Spleen (tissue), 11 donors: ENCODE data around the gene SCN4A. TPM values are rescaled to one million over a fixed set of nuclear protein-coding genes. Genes with fewer than 3 reads are reported as not detected.

ENCODE experiments used
- DNase-seq: peaks from one replicate; pipeline ENCODE4 v3.0.0-alpha.2; 2020
- H3K27ac ChIP-seq, 8 donors: fragments of 200-600 bp; sonication (generic) in 7 of 8; 1 replicate in 4 of 8; 2 replicates in 4 of 8; pipeline versions ENCODE4 v1.5.0 to v1.8.0; 2016 to 2021; ENCODE audit warnings: inconsistent platforms in 4 of 8, mild to moderate bottlenecking in 4 of 8, moderate library complexity in 1 of 8
- H3K27me3 ChIP-seq, 7 donors: fragments of 200-600 bp; sonication (generic) in 6 of 7; replicated peaks in 1 of 7; 1 replicate in 4 of 7; 2 replicates in 3 of 7; pipeline versions ENCODE4 v1.5.0 to v1.8.0; 2016 to 2021; ENCODE audit warnings: inconsistent platforms in 3 of 7, mild to moderate bottlenecking in 1 of 7
- H3K36me3 ChIP-seq, 6 donors: fragments of 200-600 bp; sonication (generic) in 5 of 6; 1 replicate in 4 of 6; 2 replicates in 2 of 6; pipeline versions ENCODE4 v1.5.0 to v1.8.0; 2016 to 2021; ENCODE audit warnings: inconsistent platforms in 2 of 6
- H3K4me1 ChIP-seq, 6 donors: fragments of 200-600 bp; sonication (generic) in 5 of 6; 1 replicate in 3 of 6; 2 replicates in 3 of 6; pipeline versions ENCODE4 v1.5.0 to v1.8.0; 2016 to 2021; ENCODE audit warnings: inconsistent platforms in 3 of 6
- H3K4me3 ChIP-seq, 8 donors: fragments of 200-600 bp; sonication (generic) in 7 of 8; 1 replicate in 4 of 8; 2 replicates in 4 of 8; pipeline versions ENCODE4 v1.5.0 to v1.8.0; 2016 to 2021; ENCODE audit warnings: inconsistent platforms in 4 of 8, mild to moderate bottlenecking in 4 of 8, moderate library complexity in 2 of 8
- H3K9me3 ChIP-seq, 8 donors: fragments of 200-600 bp; sonication (generic) in 7 of 8; 1 replicate in 4 of 8; 2 replicates in 4 of 8; pipeline versions ENCODE4 v1.5.0 to v1.8.0; 2016 to 2021; ENCODE audit warnings: inconsistent platforms in 4 of 8
- CTCF ChIP-seq, 11 experiments: fragments of 200-600 bp in 7 of 11; fragments of 450-650 bp in 4 of 11; sonication (generic) in 4 of 11; IDR thresholded peaks in 8 of 11; conservative IDR thresholded peaks in 3 of 11; 1 replicate in 7 of 11; 2 replicates in 4 of 11; pipeline versions ENCODE4 v1.4.0 to v1.8.0; 2016 to 2021; ENCODE audit warnings: antibody characterized with exemption in 11 of 11, inconsistent platforms in 4 of 11, mild to moderate bottlenecking in 1 of 11
- POLR2A ChIP-seq, 3 donors: fragments of 450-650 bp; IDR thresholded peaks; one replicate each; pipeline ENCODE4 v1.5.1; 2017; ENCODE audit warnings: antibody characterized with exemption in 3 of 3, mild to moderate bottlenecking in 1 of 3
- POLR2AphosphoS5 ChIP-seq, 3 donors: sonication (generic); formaldehyde crosslinking; IDR thresholded peaks; one replicate each; pipeline ENCODE4 v1.5.1; 2017; ENCODE audit warnings: antibody characterized with exemption in 3 of 3
- WGBS, 5 donors: extraction: QIAGEN DNeasy Blood & Tissue Kit in 3 of 5; methylation state at CpG; one replicate each; pipeline versions ENCODE4 v1.1.5 to v1.1.7; 2013 to 2018; 5-methylcytosine and 5-hydroxymethylcytosine counted together
- intact Hi-C: fragments of 100-400 bp; cut with DNase I; formaldehyde crosslinking; loops from one replicate; pipeline ENCODE4 v1.15.0; 2023; ENCODE audit warnings: low total_unique reads
- polyA plus RNA-seq, 3 donors: library from polyadenylated mRNA; stranded (reverse); fragments of 200-250 nt; gene quantifications; one replicate each; pipeline ENCODE4 v1.2.1, GENCODE V29; 2013
- total RNA-seq, 7 donors: library from RNA; depleted of rRNA in 3 of 7; stranded (reverse); fragments of >200 nt in 3 of 7; fragmentation: NEBNext Ultra II Directional in 4 of 7; extraction: Animal tissue kit (Norgen Biotek cat#: 25700) in 4 of 7; gene quantifications; one replicate each; pipeline versions ENCODE4 v1.1.0 to v1.2.1, GENCODE V29; 2016 to 2021
- donor health status: healthy with polysubstance abuse.
- donor health status: DM: no; HTN: no; CAD: no; lungs with moderate emphysema.
- donor health status: DM: no; HTN: no; CAD: no.
- donor health status: Bipolar disorder and iron deficiency.
- donor health status: healthy.
- donor health status: DM: no; HTN: no; CAD: no.
- donor health status: DM: yes; HTN: yes; CAD: no.

SCN4A gene
- total and polyA plus RNA-seq, 10 donors = 0.14 to 4.0 (median 0.86) TPM

- intact Hi-C loops = loop anchor here (10.0 kb wide), 1 partner anchor 62 kb away; no protein-coding TSS in a partner anchor
- DNase-seq = no peak
- peak overlapping the region in 5 of 8 donors; percentile 22 to 75 (median 52) for H3K27ac ChIP-seq
- WGBS, 5 donors = 12 to 39% (median 28%) methylated on average over 3 of the region's 3 CpGs
- H3K27me3 ChIP-seq = no peaks in the 10 kb centered on the region
- H3K9me3 ChIP-seq = peaks cover 0 to 12% (median 5%) of the 10 kb centered on the region in 8 donors
- peaks cover 34 to 88% (median 75%) of the 10 kb centered on the region in 6 donors for H3K4me1 ChIP-seq
- no peak overlapping the region for H3K4me3 ChIP-seq
- H3K36me3 ChIP-seq = no peaks in the 10 kb centered on the region
- no peak for TF ChIP-seq POLR2AphosphoS5 (IDR thresholded peaks at IDR 0.05)
Measured at GRCh38 chr17:63986821-63987220, 14.1 kb upstream of the SCN4A start.

- H3K27me3 ChIP-seq = no peaks in the 10 kb centered on the region
- peak overlapping the region; percentile 36 to 83 (median 72) for H3K27ac ChIP-seq
- WGBS, 5 donors = 63 to 80% (median 67%) methylated on average over 13 of the region's 13 CpGs
- no peak for DNase-seq
- peaks cover 30 to 88% (median 75%) of the 10 kb centered on the region in 6 donors for H3K4me1 ChIP-seq
- H3K9me3 ChIP-seq = peaks cover 0 to 17% (median 8%) of the 10 kb centered on the region in 8 donors
- intact Hi-C loops = loop anchor here (10.0 kb wide), 1 partner anchor 61 kb away; no protein-coding TSS in a partner anchor
- no peaks in the 10 kb centered on the region for H3K36me3 ChIP-seq
- H3K4me3 ChIP-seq = no peak overlapping the region
- TF ChIP-seq POLR2AphosphoS5 (IDR thresholded peaks at IDR 0.05) (no peak), CTCF (IDR thresholded peaks at IDR 0.05 in 8 of 11, conservative IDR thresholded peaks at IDR 0.05 in 3 of 11) (no peak), POLR2A (IDR thresholded peaks at IDR 0.05) (no peak)
Measured at GRCh38 chr17:63985387-63986140, 12.8 kb upstream of the SCN4A start.

- Histone ChIP-seq H3K9me3 (peaks cover 0 to 17% (median 8%) of the 10 kb centered on the region in 8 donors), H3K36me3 (no peaks in the 10 kb centered on the region), H3K27me3 (no peaks in the 10 kb centered on the region), H3K27ac (peak overlapping the region; percentile 36 to 83 (median 73)), H3K4me1 (peaks cover 26 to 88% (median 74%) of the 10 kb centered on the region in 6 donors), H3K4me3 (no peak overlapping the region)
- intact Hi-C loops = loop anchor here (10.0 kb wide), 1 partner anchor 60 kb away; no protein-coding TSS in a partner anchor
- WGBS, 5 donors = 60 to 79% (median 64%) methylated on average over 11 to 16 of the region's 16 CpGs
- TF ChIP-seq POLR2A (IDR thresholded peaks at IDR 0.05) (no peak), POLR2AphosphoS5 (IDR thresholded peaks at IDR 0.05) (peak in 2 of 3 donors; percentile 42 to 70)
- DNase-seq = no peak
Measured at GRCh38 chr17:63984651-63985386, 12.1 kb upstream of the SCN4A start.

- Histone ChIP-seq H3K27ac (peak overlapping the region in 6 of 8 donors; percentile 43 to 83 (median 75)), H3K27me3 (no peaks in the 10 kb centered on the region), H3K4me1 (peaks cover 26 to 88% (median 70%) of the 10 kb centered on the region in 6 donors), H3K36me3 (no peaks in the 10 kb centered on the region), H3K4me3 (no peak overlapping the region), H3K9me3 (peaks cover 0 to 17% (median 8%) of the 10 kb centered on the region in 8 donors)
- 53 to 73% (median 61%) methylated on average over 5 of the region's 5 CpGs for WGBS, 5 donors
- no peak for DNase-seq
- TF ChIP-seq CTCF (IDR thresholded peaks at IDR 0.05 in 8 of 11, conservative IDR thresholded peaks at IDR 0.05 in 3 of 11) = no peak
- TF ChIP-seq POLR2A (IDR thresholded peaks at IDR 0.05) = no peak
- no peak for TF ChIP-seq POLR2AphosphoS5 (IDR thresholded peaks at IDR 0.05)
- intact Hi-C loops = loop anchor here (10.0 kb wide), 1 partner anchor 59 kb away; no protein-coding TSS in a partner anchor
Measured at GRCh38 chr17:63984236-63984635, 11.5 kb upstream of the SCN4A start.
